ENCODE results near the gene SRSF7.
"Not testable (repeated sequence)": the region's sequence is repeated elsewhere in the genome, so short reads cannot be mapped to it uniquely, and the experiment has no call there.

SRSF7 gene

DNA sequence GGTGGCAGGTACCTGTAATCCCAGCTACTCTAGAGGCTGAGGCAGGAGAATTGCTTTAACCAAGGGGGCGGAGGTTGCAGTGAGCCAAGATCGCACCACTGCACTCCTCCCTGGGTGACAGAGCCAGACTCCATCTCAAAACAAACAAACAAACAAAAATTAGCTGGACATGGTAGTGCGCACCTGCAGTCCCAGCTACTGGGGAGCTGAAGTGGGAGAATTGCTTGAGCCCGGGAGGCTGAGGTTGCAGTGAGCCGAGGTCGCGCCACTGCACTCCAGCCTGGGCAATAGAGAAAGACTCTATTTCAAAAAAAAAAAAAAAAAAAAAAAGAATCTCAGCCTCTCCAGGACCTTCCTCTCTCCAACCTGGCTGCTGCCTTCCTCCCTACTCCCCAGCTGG, 20.1 kb downstream of the SRSF7 start:
- DNase-seq, result no peak

DNA sequence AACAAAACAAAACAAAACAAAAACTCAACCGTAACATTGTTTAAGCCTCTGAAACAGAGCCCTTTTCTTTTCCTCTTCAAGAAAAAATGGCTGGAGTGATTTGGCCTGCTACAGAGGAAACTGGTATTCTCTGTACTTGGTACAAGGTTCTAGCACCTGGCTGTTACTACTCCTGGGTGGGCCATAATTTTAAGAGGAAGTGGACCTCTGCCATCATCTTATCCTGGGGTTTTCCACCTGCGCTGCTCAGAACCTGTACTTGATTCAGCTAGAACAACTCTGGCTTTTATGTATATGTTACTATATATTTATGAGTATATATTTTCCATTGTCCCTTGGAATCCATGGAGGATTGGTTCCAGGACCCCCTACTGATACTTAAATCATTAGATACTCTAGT, 22.5 kb downstream of the SRSF7 start:
- no peak for DNase-seq

DNA sequence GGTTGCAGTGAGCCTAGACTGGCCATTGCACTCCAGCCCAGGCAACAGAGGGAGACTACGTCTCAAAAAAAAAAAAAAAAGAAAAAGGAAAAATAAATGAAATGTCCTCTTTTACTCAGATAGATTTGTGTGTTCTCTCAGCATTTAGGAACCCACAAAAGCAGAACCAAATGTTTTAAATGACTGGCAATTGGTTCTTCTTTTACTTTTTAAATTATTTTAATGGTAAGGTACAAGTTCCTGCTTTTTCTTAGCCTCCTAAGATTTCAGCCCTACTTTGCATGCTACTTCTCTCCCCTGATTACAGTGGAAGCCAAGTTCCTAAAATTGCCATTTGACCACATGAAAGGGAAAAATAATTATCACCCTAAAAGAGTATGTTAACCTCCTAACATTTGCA, 23.5 kb downstream of the SRSF7 start:
- DNase-seq, result no peak

DNA sequence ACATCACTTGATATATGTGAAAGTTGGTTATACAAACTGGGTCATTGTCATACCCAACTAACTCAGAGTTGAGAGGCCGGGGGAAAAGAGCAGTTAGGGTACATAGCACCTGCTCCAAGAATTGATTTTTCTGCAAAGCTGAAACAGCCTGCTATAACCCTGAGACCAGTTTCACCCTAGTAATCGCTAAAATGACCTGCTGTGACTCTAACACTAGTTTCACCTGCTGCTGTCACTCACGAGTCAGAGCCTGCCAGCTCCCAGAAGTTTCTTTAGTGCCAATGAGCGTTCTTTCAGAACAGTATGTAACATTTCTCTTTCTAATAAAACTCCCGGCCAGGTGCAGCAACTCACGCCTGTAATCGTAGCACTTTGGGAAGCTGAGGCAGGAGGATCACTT, 28.0 kb downstream of the SRSF7 start:
- no peak for DNase-seq

DNA sequence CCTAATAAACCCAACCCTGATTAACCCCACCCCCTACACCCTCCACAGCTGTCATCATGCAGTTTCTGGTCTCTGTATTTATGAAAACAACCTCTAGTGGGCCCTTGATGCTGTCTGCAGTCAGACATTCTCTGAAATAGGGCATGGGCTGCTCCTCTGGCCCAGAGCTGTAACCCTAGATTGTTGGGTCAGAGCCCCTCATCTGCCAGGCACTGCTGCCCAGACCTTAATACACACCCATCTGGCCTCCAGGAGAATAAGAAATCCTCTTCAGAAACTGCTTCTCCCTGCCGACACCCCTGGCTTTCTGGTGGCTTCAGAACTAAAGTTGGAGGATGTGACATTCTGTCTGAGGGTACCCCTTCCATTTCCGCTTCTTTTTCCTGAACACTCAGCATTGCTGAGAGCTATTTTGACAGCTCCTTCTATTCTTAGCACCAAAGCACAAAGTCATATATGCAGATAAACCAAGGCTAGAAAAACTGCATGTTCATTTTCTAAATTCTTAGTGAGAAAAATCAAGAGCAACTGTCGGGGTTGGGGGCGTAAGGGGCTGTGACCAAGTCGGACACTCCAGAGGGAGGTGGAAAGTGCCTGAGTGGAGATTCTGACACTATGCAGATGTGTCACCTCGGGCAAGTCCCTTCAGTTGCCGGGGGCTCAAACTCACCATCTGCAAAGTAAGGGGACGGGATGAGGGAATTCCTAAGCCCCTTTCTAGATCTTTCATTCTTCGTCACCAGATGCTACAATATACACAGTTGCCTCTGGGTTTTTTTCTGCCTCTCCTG, 28.7 kb downstream of the SRSF7 start:
- peak; percentile 66 for DNase-seq

DNA sequence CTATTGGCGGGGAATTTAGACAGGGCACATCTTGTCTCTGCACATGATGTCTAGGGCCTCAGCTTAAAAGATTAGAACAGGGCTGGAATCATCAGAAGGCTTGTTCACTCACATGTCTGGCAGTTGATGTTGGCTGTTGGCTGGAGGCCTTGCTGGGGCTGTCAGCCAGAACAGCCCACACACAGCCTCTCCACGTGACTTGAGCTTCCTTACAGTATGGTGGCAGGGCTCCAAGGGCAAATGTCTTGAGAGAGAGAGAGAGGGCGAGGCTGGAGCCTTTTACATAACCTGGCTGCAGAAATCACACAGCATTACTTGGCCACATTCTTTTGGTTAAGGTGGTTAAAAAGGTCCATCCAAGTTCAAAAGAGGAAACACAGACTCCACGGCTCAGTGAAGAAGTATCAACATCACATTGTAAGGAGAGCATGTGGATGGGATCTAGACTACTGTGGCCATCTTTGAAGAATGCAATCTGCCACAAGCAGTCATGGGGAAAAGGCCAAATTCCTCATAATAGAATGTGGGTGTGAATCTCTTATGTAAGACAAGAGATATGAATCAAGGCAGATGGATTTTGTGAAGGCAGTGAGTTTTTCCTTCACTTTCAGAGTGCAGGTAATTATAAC, 30.4 kb downstream of the SRSF7 start:
- DNase-seq, result no peak

DNA sequence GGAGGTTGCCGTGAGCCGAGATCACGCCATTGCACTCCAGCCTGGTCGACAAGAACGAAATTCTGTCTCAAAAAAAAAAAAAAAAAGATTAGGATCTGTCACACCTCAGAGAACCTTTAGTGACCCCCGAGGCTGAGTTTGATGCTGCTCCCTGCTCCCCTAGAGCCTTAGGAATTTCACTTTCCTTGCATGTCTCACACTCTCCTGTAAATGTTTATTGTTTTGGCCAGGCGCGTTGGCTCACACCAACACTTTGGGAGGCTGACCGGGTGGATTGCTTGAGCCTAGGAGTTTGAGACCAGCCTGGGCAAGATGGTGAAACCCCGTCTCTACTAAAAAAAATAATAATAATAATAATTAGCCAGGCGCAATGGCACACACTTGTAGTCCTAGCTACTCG, 31.5 kb downstream of the SRSF7 start:
- no peak for DNase-seq

DNA sequence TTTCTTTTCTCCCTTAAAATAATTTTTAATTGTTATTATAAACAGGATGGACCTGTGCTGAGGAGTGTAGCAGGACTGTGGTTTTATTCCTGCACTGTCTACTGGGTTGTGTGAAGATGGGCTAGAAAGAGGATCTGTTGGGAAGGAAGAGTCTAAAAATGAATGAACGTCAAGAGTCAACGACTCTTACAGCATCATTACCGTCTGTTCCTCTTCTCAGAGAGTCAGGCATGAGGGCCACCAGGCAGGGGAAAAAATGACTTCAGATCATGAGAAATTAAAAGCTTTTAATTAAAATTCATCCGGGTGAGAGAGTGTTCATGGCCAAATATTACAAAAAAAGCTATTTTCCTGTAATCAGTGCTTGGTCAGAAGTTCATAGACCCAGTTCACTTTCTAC, 32.6 kb downstream of the SRSF7 start:
- DNase-seq, result no peak

DNA sequence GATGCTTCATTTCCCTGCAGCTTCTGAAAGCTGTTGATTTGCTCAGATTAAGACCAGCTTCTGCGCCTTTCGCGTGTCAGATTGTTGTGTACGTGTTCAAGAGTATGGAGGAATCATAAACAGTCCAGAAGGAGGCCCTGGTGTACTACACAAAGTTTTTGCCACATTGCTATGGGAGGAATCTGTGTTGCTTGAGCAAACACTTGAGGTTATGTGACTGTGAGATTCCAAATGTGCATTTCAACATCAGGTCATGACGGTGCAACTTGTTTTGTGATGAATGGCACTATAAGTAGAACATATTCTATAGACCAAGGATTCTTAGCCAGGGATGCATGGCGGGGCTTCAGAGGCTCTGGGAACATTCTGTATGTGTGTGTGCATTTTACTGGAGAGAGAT, 35.0 kb downstream of the SRSF7 start:
- DNase-seq, result no peak

DNA sequence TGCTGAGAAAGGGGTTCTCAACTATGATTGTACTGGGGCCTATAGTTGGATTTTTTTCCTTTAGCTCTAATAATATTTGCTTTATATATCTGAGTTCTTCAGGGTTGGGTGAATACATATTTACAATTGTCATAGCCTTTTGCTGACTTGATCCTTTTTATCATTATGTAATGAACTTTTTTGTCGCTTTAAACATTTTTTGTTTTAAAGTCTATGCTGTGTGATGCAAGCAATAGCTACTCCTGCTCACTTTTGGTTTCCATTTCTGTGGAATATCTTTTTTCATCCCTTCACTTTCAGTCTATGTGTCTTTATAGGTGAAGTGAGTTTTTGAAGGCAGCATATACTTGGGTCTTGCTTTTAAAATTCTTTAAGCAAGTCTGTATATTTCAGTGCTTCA, 36.2 kb downstream of the SRSF7 start:
- DNase-seq, result not testable (repeated sequence)

DNA sequence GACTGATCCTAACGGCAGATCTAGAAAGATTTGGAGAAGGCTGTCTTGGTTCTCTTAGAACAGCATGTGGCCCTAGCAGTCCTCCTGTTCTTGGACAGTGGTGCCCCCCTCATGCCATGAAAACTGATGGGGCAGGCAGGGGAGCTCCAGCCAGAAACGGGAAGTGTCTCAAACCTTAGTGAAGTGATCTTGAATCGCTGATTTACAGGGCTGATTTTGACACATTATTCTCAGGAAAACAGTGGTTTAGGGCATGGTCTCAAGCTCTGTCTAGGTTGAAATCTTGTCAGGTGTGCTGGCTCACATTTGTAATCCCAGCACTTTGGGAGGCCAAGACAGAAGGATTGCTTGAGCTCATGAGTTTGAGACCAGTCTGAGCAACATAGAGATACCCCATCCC, 37.8 kb downstream of the SRSF7 start:
- no peak for DNase-seq

DNA sequence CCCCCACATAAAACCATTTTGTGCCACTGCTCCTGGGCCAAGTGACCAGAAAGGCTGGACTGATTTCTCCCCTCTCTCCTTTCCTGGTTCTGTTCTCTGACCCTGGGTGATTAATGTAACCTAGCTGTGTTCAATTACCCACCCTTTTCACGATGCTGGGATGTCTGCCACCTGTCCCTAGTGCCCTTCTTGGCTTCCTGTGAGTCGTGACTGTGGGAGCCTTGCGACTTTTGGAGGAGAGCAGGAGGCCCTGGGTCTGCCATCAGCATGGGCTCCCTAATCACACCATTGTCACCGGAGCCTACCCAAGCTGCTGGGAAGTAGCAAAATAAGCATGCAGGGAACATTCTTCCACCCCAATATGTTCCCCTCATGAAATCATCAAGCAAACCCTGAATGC, 38.3 kb downstream of the SRSF7 start:
- DNase-seq, result no peak

DNA sequence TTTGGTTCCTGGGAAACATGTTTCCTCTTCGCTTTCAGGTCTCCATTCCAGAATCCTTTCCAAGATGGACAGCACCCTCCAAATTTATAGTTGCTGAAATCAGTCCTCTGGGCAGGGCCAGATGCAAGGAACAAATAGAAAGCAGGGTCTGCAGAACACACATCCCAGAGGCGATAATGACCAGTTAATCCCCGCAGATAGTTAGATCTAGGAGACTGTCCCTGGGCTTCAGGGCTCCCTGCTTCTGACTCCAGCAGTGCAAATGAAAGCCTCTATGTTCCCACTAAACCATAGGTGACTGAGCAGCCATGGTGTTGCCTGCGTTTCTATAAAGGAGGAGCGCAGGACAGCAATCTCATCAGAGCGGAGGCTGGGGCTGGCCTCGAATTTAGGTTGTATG, 38.7 kb downstream of the SRSF7 start:
- no peak for DNase-seq

DNA sequence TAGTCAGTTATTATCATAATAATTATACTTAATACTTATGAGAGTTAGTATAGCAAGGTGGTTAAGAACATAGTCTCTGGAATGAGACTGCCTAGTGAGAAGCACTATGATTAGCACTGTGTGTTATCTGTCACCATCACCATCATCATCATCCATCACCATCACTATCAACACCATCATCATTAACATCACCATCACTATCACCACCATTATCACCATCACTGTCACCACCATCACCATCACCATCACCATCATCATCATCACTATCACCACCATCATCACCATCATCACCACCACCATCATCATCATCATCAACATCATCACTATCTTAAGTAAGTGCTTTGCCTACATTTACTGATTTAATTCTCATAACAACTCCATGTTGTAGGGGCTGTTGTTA, 39.6 kb downstream of the SRSF7 start:
- DNase-seq, result no peak

DNA sequence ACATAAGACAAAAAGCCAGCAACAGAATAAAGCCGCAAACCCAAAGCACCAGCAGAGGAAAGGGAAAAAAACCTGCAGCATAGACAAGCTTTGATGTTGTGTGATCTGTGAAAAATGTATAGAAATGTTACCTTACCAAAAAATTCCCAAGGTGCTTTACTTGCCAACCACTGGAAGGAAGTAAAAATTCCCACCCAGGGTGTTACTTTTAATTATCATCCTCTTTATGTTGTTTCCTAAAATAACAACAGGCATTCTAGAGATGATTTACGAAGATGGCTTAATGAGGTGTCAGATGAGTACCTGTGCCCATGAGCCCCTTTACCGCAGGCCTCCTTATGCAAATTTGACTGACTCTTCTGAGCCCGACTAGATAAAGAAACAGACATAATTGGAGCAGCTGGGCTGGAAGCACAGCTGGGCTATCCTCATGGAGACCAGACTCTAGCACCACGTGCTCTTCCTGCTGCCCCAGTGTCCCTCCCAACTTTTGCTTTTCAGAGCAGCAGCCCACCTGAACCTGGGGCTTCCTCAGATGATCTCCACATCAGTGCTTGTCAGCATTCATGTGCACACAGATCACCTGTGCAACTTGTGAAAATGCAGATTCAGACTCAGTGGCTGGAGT, 41.5 kb downstream of the SRSF7 start:
- DNase-seq, result peak; percentile 60

DNA sequence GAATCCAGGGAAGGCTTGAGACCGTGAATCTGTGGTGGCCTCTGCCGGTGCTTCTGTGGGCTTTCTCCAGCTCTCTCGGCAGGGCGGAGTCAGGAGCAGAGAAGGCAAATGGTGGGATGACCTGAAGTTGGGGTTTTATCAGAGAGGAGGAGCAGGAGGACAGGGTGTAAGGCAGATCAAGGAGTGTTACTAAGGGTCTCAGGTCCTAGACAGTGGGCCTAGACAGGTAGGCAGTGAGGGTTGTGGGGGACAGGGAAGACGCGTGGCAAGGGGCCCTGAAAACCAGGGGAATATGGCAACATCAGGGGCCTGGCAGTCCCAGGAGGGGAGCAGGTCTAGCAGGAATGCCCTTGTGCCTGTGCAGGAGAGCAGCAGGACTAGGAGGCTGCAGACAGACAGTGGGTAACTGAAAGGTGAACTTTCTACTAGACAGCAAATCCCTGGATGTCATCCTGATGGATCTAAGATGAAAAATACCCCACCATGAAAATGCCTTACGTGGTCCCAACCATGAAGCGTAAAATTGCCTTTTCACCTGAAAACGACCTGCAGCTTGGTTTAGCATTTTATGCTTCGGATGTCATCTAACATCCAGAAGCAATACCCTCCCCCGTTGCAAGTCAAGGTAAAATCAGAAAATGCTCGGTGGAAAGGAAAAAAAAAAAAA, 42.1 kb downstream of the SRSF7 start:
- peak; percentile 20 for DNase-seq

DNA sequence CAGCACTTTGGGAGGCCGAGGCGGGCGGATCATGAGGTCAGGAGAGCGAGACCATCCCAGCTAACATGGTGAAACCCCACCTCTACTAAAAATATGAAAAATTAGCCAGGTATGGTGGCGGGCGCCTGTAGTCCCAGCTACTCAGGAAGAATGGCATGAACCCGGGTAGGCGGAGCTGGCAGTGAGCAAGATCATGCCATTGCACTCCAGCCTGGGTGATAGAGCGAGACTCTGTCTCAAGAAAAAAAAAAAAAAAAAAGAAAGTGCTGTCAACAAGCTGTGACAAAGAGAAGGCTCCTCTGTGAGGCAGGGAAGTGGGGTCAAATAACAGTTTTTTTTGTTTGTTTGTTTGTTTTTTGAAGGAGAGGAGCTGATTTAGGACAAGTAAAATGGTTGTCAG, 42.7 kb downstream of the SRSF7 start:
- DNase-seq, result not testable (repeated sequence)

DNA sequence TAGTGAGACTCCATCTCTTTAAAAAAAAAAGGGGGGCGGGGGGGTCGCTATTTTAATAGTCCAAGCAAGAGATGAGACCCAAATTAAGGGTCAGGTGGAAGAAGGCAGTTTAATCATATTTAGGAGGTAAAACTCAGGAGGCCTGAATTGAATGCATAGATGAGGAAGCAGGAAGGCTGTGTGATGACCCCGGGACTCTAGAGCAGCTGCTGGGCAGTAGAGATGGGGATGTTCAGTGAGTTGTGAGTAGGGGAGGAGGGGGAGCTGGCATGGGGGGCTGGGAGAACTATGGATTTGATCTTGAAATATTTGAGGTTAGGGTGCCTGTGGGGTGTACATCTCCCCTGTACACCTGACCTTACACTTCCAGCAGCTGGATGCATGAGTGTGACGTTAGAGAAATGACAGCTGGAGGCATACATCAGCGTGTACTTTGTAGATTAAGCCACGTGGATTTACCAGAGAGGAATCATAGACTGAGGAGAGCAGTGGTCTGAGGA, 44.3 kb downstream of the SRSF7 start:
- DNase-seq, result no peak

DNA sequence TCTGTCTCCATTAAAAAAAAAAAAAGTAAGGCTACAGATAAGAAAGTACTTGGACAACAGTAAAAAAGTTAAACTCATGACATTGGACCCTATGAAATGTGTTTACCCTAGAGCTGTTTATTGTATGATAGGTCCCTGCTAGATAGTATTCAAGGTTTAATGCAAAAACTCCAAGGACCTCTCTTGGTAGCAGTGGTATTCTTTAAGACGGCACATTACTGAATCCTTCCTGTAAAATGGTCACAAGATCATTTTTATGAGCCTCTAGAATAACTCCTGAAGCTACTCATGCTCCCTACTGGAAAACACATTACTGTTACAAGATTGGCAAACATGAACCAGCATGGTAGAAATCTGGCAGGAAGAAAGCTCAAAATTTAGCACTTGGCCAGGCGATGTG, 46.5 kb downstream of the SRSF7 start:
- DNase-seq, result no peak

DNA sequence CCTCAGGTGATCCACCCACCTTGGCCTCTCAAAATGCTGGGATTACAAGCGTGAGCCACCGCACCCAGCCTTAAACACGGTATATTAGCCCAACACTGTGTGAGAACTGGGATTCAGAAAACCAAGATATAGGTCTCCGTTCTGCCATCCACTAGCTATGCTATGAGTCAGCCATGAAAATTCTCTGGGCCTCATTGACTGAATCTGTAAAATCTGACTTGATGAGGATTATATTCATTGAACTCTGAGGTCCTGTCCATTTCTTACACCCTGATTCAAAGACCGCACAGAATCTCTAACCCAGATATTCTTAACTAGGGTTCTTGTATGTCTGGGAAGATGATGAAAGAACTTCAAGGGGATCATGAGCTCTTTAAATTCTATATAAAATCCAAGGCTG, 47.8 kb downstream of the SRSF7 start:
- not testable (repeated sequence) for DNase-seq

DNA sequence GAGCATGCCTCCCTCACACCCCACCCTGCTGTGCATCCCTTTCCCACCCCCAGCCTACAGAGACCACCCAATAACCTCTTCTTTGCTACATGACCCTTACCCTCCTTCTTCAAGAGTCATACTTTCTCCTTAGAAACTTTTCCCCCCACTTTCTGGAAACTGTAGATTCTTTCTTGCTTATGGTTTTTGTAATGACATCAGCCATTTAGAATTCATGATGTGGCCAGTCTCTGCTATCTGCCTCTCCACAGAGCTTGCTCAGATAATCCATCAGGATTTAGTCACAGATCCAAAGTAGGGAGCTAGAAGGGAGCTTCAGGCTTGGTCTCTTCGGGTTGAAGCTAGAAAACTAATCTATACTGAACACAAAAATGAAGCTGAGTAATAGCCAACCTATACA, 48.7 kb downstream of the SRSF7 start:
- no peak for DNase-seq

DNA sequence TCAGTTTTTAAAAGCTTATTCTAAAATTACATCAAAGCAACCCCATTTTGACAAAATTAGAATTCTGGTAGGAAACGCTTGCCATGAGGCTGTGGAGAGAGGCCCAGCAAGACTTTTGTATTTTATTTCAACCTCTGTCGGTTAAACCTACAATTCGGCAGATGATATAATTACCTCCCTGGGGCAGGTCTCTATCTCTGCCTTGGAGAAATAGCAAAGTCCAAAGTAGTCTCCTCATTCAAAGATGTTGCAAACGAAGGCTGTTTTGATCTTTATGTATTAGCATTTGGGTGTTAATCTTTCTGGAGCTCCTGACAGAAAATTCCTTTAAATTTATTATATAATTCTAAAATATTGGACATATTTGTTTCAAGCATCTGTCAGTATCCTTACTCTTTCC, 49.6 kb downstream of the SRSF7 start:
- no peak for DNase-seq

DNA sequence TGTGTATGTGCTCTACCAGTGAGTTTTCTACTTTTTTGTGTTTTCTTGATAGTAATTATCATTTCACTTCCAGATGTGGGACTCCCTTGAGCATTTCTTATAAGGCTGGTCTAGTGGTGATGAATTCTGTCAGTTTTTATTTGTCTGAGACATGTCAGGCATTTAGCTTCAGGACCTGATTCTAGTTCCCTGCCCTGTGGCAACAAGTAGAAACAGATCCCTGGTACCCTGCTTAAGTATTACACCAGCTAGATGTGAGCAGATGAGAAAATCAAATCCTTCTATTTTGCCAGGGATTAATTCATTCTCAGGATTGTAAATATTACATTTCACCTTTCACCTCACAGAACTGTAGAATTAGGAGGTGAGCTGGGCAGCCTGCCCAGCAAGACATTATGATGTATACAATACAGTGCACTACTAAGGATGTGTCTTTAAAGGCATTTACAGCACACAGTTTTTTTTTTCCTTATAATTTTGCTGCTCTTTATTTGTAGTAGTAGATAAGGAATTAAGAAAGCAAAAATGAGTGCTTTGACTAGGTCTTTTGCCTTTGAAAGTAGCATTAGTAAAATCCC, 50.2 kb downstream of the SRSF7 start:
- no peak for DNase-seq

All from activated CD4-positive, alpha-beta T cell treated with anti-CD3 and anti-CD28 coated beads, Interleukin-2, amount 50 U/mL, for 16 hours (primary cell).